GM10266 (cell line): Measurements from ENCODE around the gene PNMA8C.

ENCODE experiments used
- DNase-seq: peaks from one replicate; pipeline ENCODE4 v3.0.0; 2012; ENCODE audit errors: extremely low spot score
- CTCF ChIP-seq: IDR thresholded peaks from 2 replicates; pipeline ENCODE4 v1.5.1; 2012; ENCODE audit warnings: mild to moderate bottlenecking, low read depth; ENCODE audit not compliant: control insufficient read depth, insufficient read depth; ENCODE audit errors: missing control alignments

The PNMA8C gene

GRCh38 chr19:46456930-46457329 lies 28.2 kb upstream of the PNMA8C start:
- no peak for TF ChIP-seq CTCF
- no peak for DNase-seq

DNA sequence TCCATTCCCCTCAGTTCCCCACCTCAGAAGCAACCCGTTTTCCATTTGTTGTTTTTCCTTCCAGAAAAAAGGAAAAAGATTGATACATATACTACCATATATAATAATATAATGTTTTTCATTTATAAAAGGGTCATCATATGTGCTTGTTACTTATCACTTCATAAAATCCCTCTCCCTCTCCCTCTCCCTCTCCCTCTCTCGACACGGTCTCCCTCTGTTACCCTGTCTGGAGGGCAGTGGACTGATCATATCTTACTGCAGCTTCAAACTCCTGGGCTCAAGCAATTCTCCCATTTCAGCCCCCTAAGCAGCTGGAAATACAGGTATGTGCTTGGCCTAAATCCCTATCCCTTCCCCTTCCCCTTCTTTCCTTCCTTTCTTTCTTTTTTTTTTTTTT lies 25.5 kb upstream of the PNMA8C start:
- no peak for DNase-seq
- no peak for TF ChIP-seq CTCF

GRCh38 chr19:46453661-46454060 lies 24.9 kb upstream of the PNMA8C start:
- TF ChIP-seq CTCF, result no peak
- DNase-seq, result no peak

GRCh38 chr19:46452186-46452585 lies 23.4 kb upstream of the PNMA8C start:
- TF ChIP-seq CTCF, result no peak
- DNase-seq, result no peak

GRCh38 chr19:46451352-46451751 lies 22.6 kb upstream of the PNMA8C start:
- no peak for DNase-seq
- no peak for TF ChIP-seq CTCF

GRCh38 chr19:46450737-46451136 lies 22.0 kb upstream of the PNMA8C start:
- TF ChIP-seq CTCF, result no peak
- no peak for DNase-seq

GRCh38 chr19:46449228-46449627 lies 20.5 kb upstream of the PNMA8C start:
- TF ChIP-seq CTCF, result no peak
- no peak for DNase-seq
